HFF-Myc (cell line): Measurements from ENCODE around the gene RARRES2.

Source experiments
- DNase-seq: peaks from one replicate; pipeline ENCODE4 v3.0.0-alpha.2; 2011; ENCODE audit warnings: low read depth; ENCODE audit errors: extremely low read depth
- H3K4me3 ChIP-seq: replicated peaks from 2 replicates; pipeline ENCODE4 v1.5.1; 2011; ENCODE audit warnings: low read depth, mild to moderate bottlenecking, control low read depth, low read length
- TF ChIP-seq, protein P1 (sequence below): IDR thresholded peaks from 2 replicates; pipeline ENCODE4 v1.5.1; 2012; ENCODE audit warnings: mild to moderate bottlenecking, low read depth, low read length, control low read depth; ENCODE audit errors: missing control alignments

Gene RARRES2

GRCh38 chr7:150384406-150385301 lies 43.2 kb upstream of the RARRES2 start:
- TF ChIP-seq, protein P1, sequence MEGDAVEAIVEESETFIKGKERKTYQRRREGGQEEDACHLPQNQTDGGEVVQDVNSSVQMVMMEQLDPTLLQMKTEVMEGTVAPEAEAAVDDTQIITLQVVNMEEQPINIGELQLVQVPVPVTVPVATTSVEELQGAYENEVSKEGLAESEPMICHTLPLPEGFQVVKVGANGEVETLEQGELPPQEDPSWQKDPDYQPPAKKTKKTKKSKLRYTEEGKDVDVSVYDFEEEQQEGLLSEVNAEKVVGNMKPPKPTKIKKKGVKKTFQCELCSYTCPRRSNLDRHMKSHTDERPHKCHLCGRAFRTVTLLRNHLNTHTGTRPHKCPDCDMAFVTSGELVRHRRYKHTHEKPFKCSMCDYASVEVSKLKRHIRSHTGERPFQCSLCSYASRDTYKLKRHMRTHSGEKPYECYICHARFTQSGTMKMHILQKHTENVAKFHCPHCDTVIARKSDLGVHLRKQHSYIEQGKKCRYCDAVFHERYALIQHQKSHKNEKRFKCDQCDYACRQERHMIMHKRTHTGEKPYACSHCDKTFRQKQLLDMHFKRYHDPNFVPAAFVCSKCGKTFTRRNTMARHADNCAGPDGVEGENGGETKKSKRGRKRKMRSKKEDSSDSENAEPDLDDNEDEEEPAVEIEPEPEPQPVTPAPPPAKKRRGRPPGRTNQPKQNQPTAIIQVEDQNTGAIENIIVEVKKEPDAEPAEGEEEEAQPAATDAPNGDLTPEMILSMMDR = no peak
- no peak for DNase-seq
- no peak overlapping the region for H3K4me3 ChIP-seq

DNA sequence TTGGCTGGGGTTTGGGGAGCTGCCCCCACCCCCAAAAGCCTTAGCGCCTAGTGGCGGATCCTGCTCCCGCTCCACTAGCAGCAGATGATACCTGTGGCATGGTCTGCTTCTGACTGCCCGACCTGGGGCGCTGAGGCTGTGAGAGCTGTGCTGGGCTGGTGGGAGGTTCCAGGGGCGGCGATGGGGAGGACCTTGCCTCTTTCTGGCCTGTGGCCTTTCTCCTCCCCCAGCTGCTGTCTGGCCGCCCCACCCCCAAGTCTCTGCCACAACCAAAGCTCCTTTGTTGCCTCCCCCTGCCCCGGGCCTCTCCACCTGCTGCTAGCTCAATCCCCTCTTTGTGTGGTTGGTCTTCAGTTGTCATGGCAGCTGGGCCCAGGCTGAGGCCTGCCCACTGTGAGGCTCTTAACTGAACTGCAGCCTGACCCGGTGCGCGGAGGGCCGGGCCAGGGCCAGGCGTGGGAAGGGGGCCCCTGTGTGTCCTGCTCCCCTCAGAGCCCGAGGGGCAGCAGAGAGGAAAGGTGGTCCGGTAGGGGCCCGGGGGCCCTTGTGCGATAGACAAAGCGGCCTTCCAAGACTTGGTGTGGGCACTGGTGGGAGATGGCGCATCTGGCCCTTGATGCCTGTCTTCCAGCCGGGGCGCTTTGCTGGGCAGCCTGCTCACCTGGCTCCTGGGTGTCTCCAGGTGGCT lies 42.4 kb upstream of the RARRES2 start:
- DNase-seq = no peak
- TF ChIP-seq, protein P1 = no peak
- no peak overlapping the region for H3K4me3 ChIP-seq

GRCh38 chr7:150382844-150383225 lies 41.4 kb upstream of the RARRES2 start:
- TF ChIP-seq, protein P1 = no peak
- no peak overlapping the region for H3K4me3 ChIP-seq
- no peak for DNase-seq

GRCh38 chr7:150382123-150382843 lies 40.9 kb upstream of the RARRES2 start:
- no peak overlapping the region for H3K4me3 ChIP-seq
- TF ChIP-seq, protein P1 = no peak
- DNase-seq = no peak

- TF ChIP-seq, protein P1 = no peak
- no peak for DNase-seq
- H3K4me3 ChIP-seq = no peak overlapping the region
Observed at GRCh38 chr7:150381785-150382122, 40.3 kb upstream of the RARRES2 start.

- TF ChIP-seq, protein P1 = no peak
- H3K4me3 ChIP-seq = no peak overlapping the region
- no peak for DNase-seq
Observed at GRCh38 chr7:150381096-150381495, 39.7 kb upstream of the RARRES2 start.
